Adrenal gland (tissue), 5 donors: Measurements from ENCODE around the gene ABLIM1.

Source experiments
- CTCF ChIP-seq, 6 experiments: fragments of 450-650 bp in 4 of 6; fragments of 200-600 bp in 2 of 6; sonication (generic) in 1 of 6; IDR thresholded peaks; 1 replicate in 5 of 6; 2 replicates in 1 of 6; pipeline versions ENCODE4 v1.5.1 to v1.8.0; 2016 to 2021; ENCODE audit warnings: antibody characterized with exemption in 6 of 6, mild to moderate bottlenecking in 2 of 6, moderate library complexity in 1 of 6
- POLR2A ChIP-seq, 2 donors: fragments of 450-650 bp; IDR thresholded peaks; one replicate each; pipeline ENCODE4 v1.6.1; 2017; ENCODE audit warnings: antibody characterized with exemption in 2 of 2, mild to moderate bottlenecking in 2 of 2, moderate library complexity in 1 of 2
- donor health status: DM: no; HTN: no; CAD: no.

GRCh38 chr10:114396464-114396863, 261.6 kb downstream of the ABLIM1 start:
- TF ChIP-seq CTCF (IDR thresholded peaks at IDR 0.05) = no peak
- no peak for TF ChIP-seq POLR2A (IDR thresholded peaks at IDR 0.05)
